PC-9 (cell line): Measurements from ENCODE around the gene SPOCK2.

Source experiments
- EZH2 ChIP-seq: fragments of 200-600 bp; sonication (generic); IDR thresholded peaks from 2 replicates; pipeline ENCODE4 v1.8.0; 2017; ENCODE audit warnings: antibody characterized with exemption, low read depth
- TF ChIP-seq, protein P1 (sequence below): fragments of 200-600 bp; sonication (generic); conservative IDR thresholded peaks from 2 replicates; pipeline ENCODE4 v1.6.1; 2017; ENCODE audit warnings: mixed run types, antibody characterized with exemption, mild to moderate bottlenecking, moderate library complexity

DNA sequence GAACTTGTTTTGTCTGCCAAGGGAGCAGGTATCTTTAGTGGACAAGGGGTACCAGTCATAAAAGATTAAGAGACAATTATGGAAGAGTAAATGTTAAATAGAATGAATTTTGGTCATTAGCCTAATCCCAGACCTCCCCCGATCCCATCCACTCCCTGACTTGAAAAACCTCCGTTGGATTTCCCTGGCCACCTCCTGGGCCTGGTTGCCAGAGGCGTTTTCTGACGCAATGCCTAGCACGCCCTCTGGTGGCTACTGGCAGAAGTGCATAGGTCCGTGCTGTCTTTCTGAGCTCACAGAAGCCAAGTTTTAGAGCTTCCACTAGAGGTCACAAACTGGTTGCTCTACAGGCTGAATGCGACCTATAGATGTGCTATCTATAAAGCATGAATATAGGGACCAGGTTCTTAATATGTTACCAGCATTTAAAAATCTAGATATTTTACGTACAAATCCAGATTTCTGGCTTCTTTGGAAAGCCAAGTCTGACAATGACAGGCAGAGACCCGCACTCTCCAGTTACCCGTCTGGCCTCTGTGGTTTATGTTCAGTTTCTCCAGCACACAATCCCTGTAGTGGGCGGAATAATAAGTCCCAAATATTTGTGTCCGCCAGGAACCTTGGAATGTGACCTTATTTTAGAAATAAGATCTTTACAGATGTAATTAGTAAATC, 39.8 kb downstream of the SPOCK2 start:
- no peak for TF ChIP-seq EZH2
- TF ChIP-seq, protein P1, sequence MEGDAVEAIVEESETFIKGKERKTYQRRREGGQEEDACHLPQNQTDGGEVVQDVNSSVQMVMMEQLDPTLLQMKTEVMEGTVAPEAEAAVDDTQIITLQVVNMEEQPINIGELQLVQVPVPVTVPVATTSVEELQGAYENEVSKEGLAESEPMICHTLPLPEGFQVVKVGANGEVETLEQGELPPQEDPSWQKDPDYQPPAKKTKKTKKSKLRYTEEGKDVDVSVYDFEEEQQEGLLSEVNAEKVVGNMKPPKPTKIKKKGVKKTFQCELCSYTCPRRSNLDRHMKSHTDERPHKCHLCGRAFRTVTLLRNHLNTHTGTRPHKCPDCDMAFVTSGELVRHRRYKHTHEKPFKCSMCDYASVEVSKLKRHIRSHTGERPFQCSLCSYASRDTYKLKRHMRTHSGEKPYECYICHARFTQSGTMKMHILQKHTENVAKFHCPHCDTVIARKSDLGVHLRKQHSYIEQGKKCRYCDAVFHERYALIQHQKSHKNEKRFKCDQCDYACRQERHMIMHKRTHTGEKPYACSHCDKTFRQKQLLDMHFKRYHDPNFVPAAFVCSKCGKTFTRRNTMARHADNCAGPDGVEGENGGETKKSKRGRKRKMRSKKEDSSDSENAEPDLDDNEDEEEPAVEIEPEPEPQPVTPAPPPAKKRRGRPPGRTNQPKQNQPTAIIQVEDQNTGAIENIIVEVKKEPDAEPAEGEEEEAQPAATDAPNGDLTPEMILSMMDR: peak; percentile 100
